ENCODE results near the gene RNASE1. TPM values are rescaled to one million over a fixed set of nuclear protein-coding genes. Genes with fewer than 3 reads are reported as not detected.
A peak's percentile ranks its signal among the peaks of the same experiment; 100 is the strongest.
"Not testable (repeated sequence)": the region's sequence is repeated elsewhere in the genome, so short reads cannot be mapped to it uniquely, and the experiment has no call there.

The RNASE1 gene
- polyA plus RNA-seq (2012; ENCODE audit: insufficient read depth, insufficient read length) = not detected

- no peak within 1 kb of the TSS for H3K4me3 ChIP-seq (ENCODE audit: low read length)
- DNase-seq (ENCODE audit: low read depth, low spot score) = no peak
Observed at GRCh38 chr14:20802341-20803084, at the start of gene RNASE1. TSS of gene RNASE1 (minus strand) at chr14:20802844. CDS start at chr14:20802068, 776 bp downstream.

GRCh38 chr14:20848955-20849570 is 46.4 kb upstream of the RNASE1 start:
- no peak overlapping the region for H3K4me3 ChIP-seq (ENCODE audit: low read length)

GRCh38 chr14:20848316-20848954 is 45.8 kb upstream of the RNASE1 start:
- H3K4me3 ChIP-seq (ENCODE audit: low read length) = no peak overlapping the region
- no peak for DNase-seq (ENCODE audit: low read depth, low spot score)

More at GRCh38 chr14:20848955-20849570, 46.4 kb upstream of the RNASE1 start:
- no peak for DNase-seq (ENCODE audit: low read depth, low spot score)

- DNase-seq (ENCODE audit: low read depth, low spot score) = no peak
- no peak overlapping the region for H3K4me3 ChIP-seq (ENCODE audit: low read length)
Observed at GRCh38 chr14:20846560-20846959, 43.9 kb upstream of the RNASE1 start.

- DNase-seq (ENCODE audit: low read depth, low spot score) = no peak
- H3K4me3 ChIP-seq (ENCODE audit: low read length) = no peak overlapping the region
Observed at GRCh38 chr14:20841096-20841495, 38.5 kb upstream of the RNASE1 start.

- no peak for DNase-seq (ENCODE audit: low read depth, low spot score)
- H3K4me3 ChIP-seq (ENCODE audit: low read length) = no peak overlapping the region
Observed at GRCh38 chr14:20837831-20838230, 35.2 kb upstream of the RNASE1 start.

- no peak for DNase-seq (ENCODE audit: low read depth, low spot score)
- H3K4me3 ChIP-seq (ENCODE audit: low read length) = no peak overlapping the region
Observed at GRCh38 chr14:20836668-20837338, 34.2 kb upstream of the RNASE1 start.

- no peak overlapping the region for H3K4me3 ChIP-seq (ENCODE audit: low read length)
- no peak for DNase-seq (ENCODE audit: low read depth, low spot score)
Observed at GRCh38 chr14:20834899-20835298, 32.3 kb upstream of the RNASE1 start.

GRCh38 chr14:20830831-20831230 is 28.2 kb upstream of the RNASE1 start:
- H3K4me3 ChIP-seq (ENCODE audit: low read length) = no peak overlapping the region
- no peak for DNase-seq (ENCODE audit: low read depth, low spot score)

- peak; percentile 8 for DNase-seq (ENCODE audit: low read depth, low spot score)
- H3K4me3 ChIP-seq (ENCODE audit: low read length) = not testable (repeated sequence)
Observed at GRCh38 chr14:20828024-20828694, 25.5 kb upstream of the RNASE1 start.

GRCh38 chr14:20827326-20827725 is 24.7 kb upstream of the RNASE1 start:
- H3K4me3 ChIP-seq (ENCODE audit: low read length) = no peak overlapping the region
- DNase-seq (ENCODE audit: low read depth, low spot score) = no peak

- DNase-seq (ENCODE audit: low read depth, low spot score); H3K4me3 ChIP-seq (ENCODE audit: low read length): not testable (repeated sequence)
Observed at GRCh38 chr14:20826666-20827065, 24.0 kb upstream of the RNASE1 start.

GRCh38 chr14:20823859-20824258 is 21.2 kb upstream of the RNASE1 start:
- H3K4me3 ChIP-seq (ENCODE audit: low read length) = no peak overlapping the region
- no peak for DNase-seq (ENCODE audit: low read depth, low spot score)

- not testable (repeated sequence) for DNase-seq (ENCODE audit: low read depth, low spot score); H3K4me3 ChIP-seq (ENCODE audit: low read length)
Observed at GRCh38 chr14:20821521-20822108, 19.0 kb upstream of the RNASE1 start.

GRCh38 chr14:20820063-20820904 is 17.6 kb upstream of the RNASE1 start:
- DNase-seq (ENCODE audit: low read depth, low spot score) = no peak
- no peak overlapping the region for H3K4me3 ChIP-seq (ENCODE audit: low read length)

GRCh38 chr14:20818861-20819260 is 16.2 kb upstream of the RNASE1 start:
- no peak for DNase-seq (ENCODE audit: low read depth, low spot score)
- H3K4me3 ChIP-seq (ENCODE audit: low read length) = no peak overlapping the region

GRCh38 chr14:20815946-20816345 is 13.3 kb upstream of the RNASE1 start:
- H3K4me3 ChIP-seq (ENCODE audit: low read length); DNase-seq (ENCODE audit: low read depth, low spot score): not testable (repeated sequence)
